Measurements from ENCODE around the gene AADACL2.

- no peak for TF ChIP-seq RAD21 (IDR thresholded peaks at IDR 0.05; ENCODE audit: low read depth)
- TF ChIP-seq USF1 (IDR thresholded peaks at IDR 0.05), result no peak
- TF ChIP-seq CREB1 (IDR thresholded peaks at IDR 0.05; ENCODE audit: low read depth), result no peak
- TF ChIP-seq CEBPB (IDR thresholded peaks at IDR 0.05), result no peak
Observed at GRCh38 chr3:151795276-151795675, 61.5 kb downstream of the AADACL2 start.

Data from Ishikawa (cell line).